ENCODE data around the gene SEMA5A. TPM values are rescaled to one million over a fixed set of nuclear protein-coding genes. Genes with fewer than 3 reads are reported as not detected.

Gene SEMA5A
- total and polyA plus RNA-seq, 2 of the 13 experiments (the other 11 are each of a cell fraction or from before 2014, with no cell fraction given), result 0.01 TPM; not detected in 1

DNA sequence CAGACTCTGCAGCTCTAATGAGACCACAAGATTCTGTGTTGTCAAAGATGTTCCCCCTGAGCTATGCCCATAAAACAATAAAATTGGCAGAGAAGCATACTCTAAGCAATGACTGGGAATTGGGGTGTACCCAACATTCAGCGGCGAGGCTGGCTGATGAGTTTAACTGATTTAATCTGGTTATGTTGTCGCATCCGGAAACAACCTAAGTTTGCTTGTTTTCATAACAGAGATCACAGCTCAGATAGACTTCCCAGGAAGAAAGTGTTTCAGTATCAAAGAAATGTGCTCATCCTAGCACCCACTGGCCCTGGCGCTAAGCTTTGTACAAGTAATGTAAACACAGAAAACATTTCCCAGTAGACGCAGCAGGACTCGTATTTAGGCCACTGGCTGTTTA, 7.4 kb downstream of the SEMA5A start:
- Histone ChIP-seq H3K4me1 (ENCODE audit: insufficient read depth, low read length) (no peaks in the 10 kb centered on the region), H3K9ac (ENCODE audit: insufficient read depth, low read depth, low read length) (no peak overlapping the region), H3K27ac (ENCODE audit: extremely low read length, insufficient read depth, low read length) (no peak overlapping the region), H3K36me3 (replicated peaks in 1 of 2; ENCODE audit: control insufficient read depth in 1 of 2, insufficient read depth in 2 of 2, low read length in 2 of 2) (no peaks in the 10 kb centered on the region), H3K4me3 (replicated peaks in 1 of 3; ENCODE audit: insufficient read depth in 1 of 3, low read depth in 2 of 3, low read length in 3 of 3) (no peak overlapping the region), H3K9me3 (ENCODE audit: low read length) (no peaks in the 10 kb centered on the region), H2AFZ (ENCODE audit: low read length) (no peak overlapping the region), H4K20me1 (ENCODE audit: insufficient read depth, low read length) (no peaks in the 10 kb centered on the region), H3K4me2 (ENCODE audit: low read depth, low read length) (no peak overlapping the region), H3K27me3 (ENCODE audit: control insufficient read depth in 1 of 2, insufficient read depth in 2 of 2, low read length in 2 of 2) (0 out of 5 replicates have a peak, but pooled peaks cover 0 to 4% of the 10 kb centered on the region in 2 experiments), H3K79me2 (ENCODE audit: insufficient read depth, low read length) (no peaks in the 10 kb centered on the region)
- DNase-seq (ENCODE audit: low spot score), result no peak
- POLR2A ChIA-PET, result no interaction called here
- in situ Hi-C loops (cut with HindIII; ENCODE audit: extremely low pct_ligation_motif_present, low pct_unique_long_range_greater_than_20kb) (no loop called here), intact Hi-C loops (cut with micrococcal nuclease; ENCODE audit: unreplicated experiment) (no loop called here)
- no peak for ATAC-seq
- 16% methylated on average over 7 of the region's 7 CpGs for WGBS (ENCODE audit: low lambda C conversion rate)
- CTCF ChIA-PET (ENCODE audit: low intra/inter-chr PET ratio, low total read pairs), result no interaction called here
- BruUV-seq (replicated peaks), result no TSS peak
- FAIRE-seq, result no peak
- TF ChIP-seq, protein P1, sequence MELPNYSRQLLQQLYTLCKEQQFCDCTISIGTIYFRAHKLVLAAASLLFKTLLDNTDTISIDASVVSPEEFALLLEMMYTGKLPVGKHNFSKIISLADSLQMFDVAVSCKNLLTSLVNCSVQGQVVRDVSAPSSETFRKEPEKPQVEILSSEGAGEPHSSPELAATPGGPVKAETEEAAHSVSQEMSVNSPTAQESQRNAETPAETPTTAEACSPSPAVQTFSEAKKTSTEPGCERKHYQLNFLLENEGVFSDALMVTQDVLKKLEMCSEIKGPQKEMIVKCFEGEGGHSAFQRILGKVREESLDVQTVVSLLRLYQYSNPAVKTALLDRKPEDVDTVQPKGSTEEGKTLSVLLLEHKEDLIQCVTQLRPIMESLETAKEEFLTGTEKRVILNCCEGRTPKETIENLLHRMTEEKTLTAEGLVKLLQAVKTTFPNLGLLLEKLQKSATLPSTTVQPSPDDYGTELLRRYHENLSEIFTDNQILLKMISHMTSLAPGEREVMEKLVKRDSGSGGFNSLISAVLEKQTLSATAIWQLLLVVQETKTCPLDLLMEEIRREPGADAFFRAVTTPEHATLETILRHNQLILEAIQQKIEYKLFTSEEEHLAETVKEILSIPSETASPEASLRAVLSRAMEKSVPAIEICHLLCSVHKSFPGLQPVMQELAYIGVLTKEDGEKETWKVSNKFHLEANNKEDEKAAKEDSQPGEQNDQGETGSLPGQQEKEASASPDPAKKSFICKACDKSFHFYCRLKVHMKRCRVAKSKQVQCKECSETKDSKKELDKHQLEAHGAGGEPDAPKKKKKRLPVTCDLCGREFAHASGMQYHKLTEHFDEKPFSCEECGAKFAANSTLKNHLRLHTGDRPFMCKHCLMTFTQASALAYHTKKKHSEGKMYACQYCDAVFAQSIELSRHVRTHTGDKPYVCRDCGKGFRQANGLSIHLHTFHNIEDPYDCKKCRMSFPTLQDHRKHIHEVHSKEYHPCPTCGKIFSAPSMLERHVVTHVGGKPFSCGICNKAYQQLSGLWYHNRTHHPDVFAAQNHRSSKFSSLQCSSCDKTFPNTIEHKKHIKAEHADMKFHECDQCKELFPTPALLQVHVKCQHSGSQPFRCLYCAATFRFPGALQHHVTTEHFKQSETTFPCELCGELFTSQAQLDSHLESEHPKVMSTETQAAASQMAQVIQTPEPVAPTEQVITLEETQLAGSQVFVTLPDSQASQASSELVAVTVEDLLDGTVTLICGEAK (IDR thresholded peaks at IDR 0.05), result no peak
- TF ChIP-seq, protein P1 (CRISPR knock-in tag; IDR thresholded peaks at IDR 0.05), result no peak
- TF ChIP-seq, protein P2, sequence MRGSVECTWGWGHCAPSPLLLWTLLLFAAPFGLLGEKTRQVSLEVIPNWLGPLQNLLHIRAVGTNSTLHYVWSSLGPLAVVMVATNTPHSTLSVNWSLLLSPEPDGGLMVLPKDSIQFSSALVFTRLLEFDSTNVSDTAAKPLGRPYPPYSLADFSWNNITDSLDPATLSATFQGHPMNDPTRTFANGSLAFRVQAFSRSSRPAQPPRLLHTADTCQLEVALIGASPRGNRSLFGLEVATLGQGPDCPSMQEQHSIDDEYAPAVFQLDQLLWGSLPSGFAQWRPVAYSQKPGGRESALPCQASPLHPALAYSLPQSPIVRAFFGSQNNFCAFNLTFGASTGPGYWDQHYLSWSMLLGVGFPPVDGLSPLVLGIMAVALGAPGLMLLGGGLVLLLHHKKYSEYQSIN (CRISPR knock-in tag; IDR thresholded peaks at IDR 0.05; ENCODE audit: borderline replicate concordance), result no peak
- TF ChIP-seq ZNF562 (CRISPR knock-in tag; IDR thresholded peaks at IDR 0.05; ENCODE audit: borderline replicate concordance) (no peak), RFX3 (CRISPR knock-in tag; IDR thresholded peaks at IDR 0.05) (no peak), ZNF431 (CRISPR knock-in tag; IDR thresholded peaks at IDR 0.05; ENCODE audit: borderline replicate concordance, low read depth) (no peak), ZNF337 (CRISPR knock-in tag; IDR thresholded peaks at IDR 0.05; ENCODE audit: borderline replicate concordance, low read depth) (no peak), IRX3 (CRISPR knock-in tag; IDR thresholded peaks at IDR 0.05; ENCODE audit: borderline replicate concordance, low read depth) (no peak), HES4 (CRISPR knock-in tag; IDR thresholded peaks at IDR 0.05; ENCODE audit: borderline replicate concordance) (no peak), MAFF (IDR thresholded peaks at IDR 0.05; ENCODE audit: low read depth, low read length) (no peak), GTF3A (CRISPR knock-in tag; conservative IDR thresholded peaks at IDR 0.05) (no peak), HNRNPUL1 (IDR thresholded peaks at IDR 0.05; ENCODE audit: low read depth, low read length) (no peak), IKZF4 (CRISPR knock-in tag; IDR thresholded peaks at IDR 0.05; ENCODE audit: borderline replicate concordance, low read depth, not compliant biosample characterization) (no peak), KLF9 (CRISPR knock-in tag; IDR thresholded peaks at IDR 0.05; ENCODE audit: low read depth) (no peak)
- TF ChIP-seq, protein P3, sequence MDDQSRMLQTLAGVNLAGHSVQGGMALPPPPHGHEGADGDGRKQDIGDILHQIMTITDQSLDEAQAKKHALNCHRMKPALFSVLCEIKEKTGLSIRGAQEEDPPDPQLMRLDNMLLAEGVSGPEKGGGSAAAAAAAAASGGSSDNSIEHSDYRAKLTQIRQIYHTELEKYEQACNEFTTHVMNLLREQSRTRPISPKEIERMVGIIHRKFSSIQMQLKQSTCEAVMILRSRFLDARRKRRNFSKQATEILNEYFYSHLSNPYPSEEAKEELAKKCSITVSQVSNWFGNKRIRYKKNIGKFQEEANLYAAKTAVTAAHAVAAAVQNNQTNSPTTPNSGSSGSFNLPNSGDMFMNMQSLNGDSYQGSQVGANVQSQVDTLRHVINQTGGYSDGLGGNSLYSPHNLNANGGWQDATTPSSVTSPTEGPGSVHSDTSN (CRISPR knock-in tag; IDR thresholded peaks at IDR 0.05; ENCODE audit: borderline replicate concordance), result no peak
